ENCODE data around the gene UBE2R2.

The UBE2R2 gene

GRCh38 chr9:33880211-33881089 is 63.5 kb downstream of the UBE2R2 start:
- no peak for DNase-seq (ENCODE audit: low read depth, low spot score)
- TF ChIP-seq CTCF (IDR thresholded peaks at IDR 0.05; ENCODE audit: low read depth, low read length), result no peak
- H3K4me3 ChIP-seq (ENCODE audit: low read depth, low read length), result no peak overlapping the region
- in situ Hi-C loops (cut with HindIII; ENCODE audit: low sequenced_read_pairs), result no loop called here

GRCh38 chr9:33881635-33882034 is 64.7 kb downstream of the UBE2R2 start:
- peak; percentile 53 for DNase-seq (ENCODE audit: low read depth, low spot score)
- in situ Hi-C loops (cut with HindIII; ENCODE audit: low sequenced_read_pairs), result no loop called here

GRCh38 chr9:33884856-33885701 is 68.1 kb downstream of the UBE2R2 start:
- in situ Hi-C loops (cut with HindIII; ENCODE audit: low sequenced_read_pairs), result no loop called here
- no peak overlapping the region for H3K4me3 ChIP-seq (ENCODE audit: low read depth, low read length)
- peak; percentile 63 for DNase-seq (ENCODE audit: low read depth, low spot score)
- no peak for TF ChIP-seq CTCF (IDR thresholded peaks at IDR 0.05; ENCODE audit: low read depth, low read length)

More at GRCh38 chr9:33881635-33882034, 64.7 kb downstream of the UBE2R2 start:
- TF ChIP-seq CTCF (IDR thresholded peaks at IDR 0.05; ENCODE audit: low read depth, low read length), result no peak
- no peak overlapping the region for H3K4me3 ChIP-seq (ENCODE audit: low read depth, low read length)

- in situ Hi-C loops (cut with HindIII; ENCODE audit: low sequenced_read_pairs), result no loop called here
- DNase-seq (ENCODE audit: low read depth, low spot score), result no peak
- no peak overlapping the region for H3K4me3 ChIP-seq (ENCODE audit: low read depth, low read length)
These were observed 69.0 kb downstream of the UBE2R2 start for GRCh38 chr9:33885948-33886347.

GRCh38 chr9:33893861-33894260 is 76.9 kb downstream of the UBE2R2 start:
- TF ChIP-seq CTCF (IDR thresholded peaks at IDR 0.05; ENCODE audit: low read depth, low read length), result no peak
- no peak overlapping the region for H3K4me3 ChIP-seq (ENCODE audit: low read depth, low read length)
- in situ Hi-C loops (cut with HindIII; ENCODE audit: low sequenced_read_pairs), result no loop called here
- DNase-seq (ENCODE audit: low read depth, low spot score), result no peak

More at GRCh38 chr9:33885948-33886347, 69.0 kb downstream of the UBE2R2 start:
- no peak for TF ChIP-seq CTCF (IDR thresholded peaks at IDR 0.05; ENCODE audit: low read depth, low read length)

- no peak for DNase-seq (ENCODE audit: low read depth, low spot score)
- H3K4me3 ChIP-seq (ENCODE audit: low read depth, low read length), result no peak overlapping the region
- no peak for TF ChIP-seq CTCF (IDR thresholded peaks at IDR 0.05; ENCODE audit: low read depth, low read length)
- in situ Hi-C loops (cut with HindIII; ENCODE audit: low sequenced_read_pairs), result no loop called here
These were observed 77.4 kb downstream of the UBE2R2 start for GRCh38 chr9:33894316-33894715.
